WTC11 (cell line): ENCODE data around the gene CPNE4. TPM values are rescaled to one million over a fixed set of nuclear protein-coding genes. Genes with fewer than 3 reads are reported as not detected.
A peak's percentile ranks its signal among the peaks of the same experiment; 100 is the strongest.

ENCODE experiments used
- ATAC-seq: fragments of 200-7000 bp; cut with Tn5 transposase; 2 replicates; pipeline ENCODE4 v1.10.0; 2021; ENCODE audit warnings: mild to moderate bottlenecking, moderate library complexity
- CTCF ChIA-PET: fragments of 300-600 bp; sonication (Branson Sonifier 250); formaldehyde crosslinking; loops from one replicate; lab custom pipeline; 2021; ENCODE audit warnings: antibody characterized with exemption; lab: Charles Lee
- POLR2A ChIA-PET: fragments of 350-600 bp; sonication (Branson Sonifier 250); formaldehyde crosslinking; loops from one replicate; lab custom pipeline; 2021; ENCODE audit warnings: antibody characterized with exemption; lab: Charles Lee
- DNase-seq: peaks from one replicate; pipeline ENCODE4 v3.0.0; 2021; ENCODE audit warnings: low spot score
- H3K27ac Mint-ChIP-seq: 2 replicates; pipeline ENCODE4 v1.8.0; 2021; ENCODE audit warnings: mixed read lengths
- H3K27me3 Mint-ChIP-seq: 2 replicates; pipeline ENCODE4 v1.8.0; 2021; ENCODE audit warnings: low read depth, mild to moderate bottlenecking, moderate library complexity, mixed read lengths
- H3K36me3 Mint-ChIP-seq: 2 replicates; pipeline ENCODE4 v1.8.0; 2021; ENCODE audit warnings: mixed read lengths
- H3K4me1 Mint-ChIP-seq: 2 replicates; pipeline ENCODE4 v1.8.0; 2022; ENCODE audit warnings: mixed read lengths
- H3K4me3 Mint-ChIP-seq: 2 replicates; pipeline ENCODE4 v1.8.0; 2021; ENCODE audit warnings: mild to moderate bottlenecking, moderate library complexity, mixed read lengths
- H3K9me3 Mint-ChIP-seq: 2 replicates; pipeline ENCODE4 v1.8.0; 2021; ENCODE audit warnings: mixed read lengths
- E2F5 ChIP-seq: sonication (generic); formaldehyde crosslinking; IDR thresholded peaks from 2 replicates; pipeline ENCODE4 v1.8.1; 2022; ENCODE audit warnings: mild to moderate bottlenecking, moderate library complexity, missing genetic modification reagents
- FOXK1 ChIP-seq: sonication (generic); formaldehyde crosslinking; IDR thresholded peaks from 2 replicates; pipeline ENCODE4 v1.8.0; 2022; ENCODE audit warnings: mild to moderate bottlenecking, moderate library complexity, missing genetic modification reagents
- GTF2I ChIP-seq: fragments of 250-450 bp; sonication (Bioruptor Pico); conservative IDR thresholded peaks from 2 replicates; pipeline ENCODE4 v1.4.0; 2021; ENCODE audit warnings: mild to moderate bottlenecking
- HMGA2 ChIP-seq: fragments of 250-450 bp; sonication (Bioruptor Pico); IDR thresholded peaks from 2 replicates; pipeline ENCODE4 v1.4.0; 2021; ENCODE audit warnings: mild to moderate bottlenecking, moderate library complexity
- JAZF1 ChIP-seq: fragments of 250-450 bp; sonication (Bioruptor Pico); IDR thresholded peaks from 2 replicates; pipeline ENCODE4 v1.9.0; 2021; ENCODE audit warnings: moderate library complexity, mild to moderate bottlenecking, inconsistent platforms
- KAT7 ChIP-seq: sonication (generic); formaldehyde crosslinking; IDR thresholded peaks from 2 replicates; pipeline ENCODE4 v1.8.1; 2023; ENCODE audit warnings: missing genetic modification reagents, mild to moderate bottlenecking, borderline replicate concordance
- NFYB ChIP-seq: sonication (generic); formaldehyde crosslinking; conservative IDR thresholded peaks from 2 replicates; pipeline ENCODE4 v1.8.0; 2022; ENCODE audit warnings: low read depth, missing genetic modification reagents
- NR1H2 ChIP-seq: sonication (generic); formaldehyde crosslinking; IDR thresholded peaks from 2 replicates; pipeline ENCODE4 v1.9.0; 2021; ENCODE audit warnings: mild to moderate bottlenecking, moderate library complexity, missing genetic modification reagents
- NR3C1 ChIP-seq: sonication (generic); formaldehyde crosslinking; conservative IDR thresholded peaks from 2 replicates; pipeline ENCODE4 v1.8.1; 2023; ENCODE audit warnings: low read depth, mild to moderate bottlenecking, missing genetic modification reagents
- TEAD4 ChIP-seq: sonication (generic); formaldehyde crosslinking; IDR thresholded peaks from 2 replicates; pipeline ENCODE4 v1.8.0; 2022; ENCODE audit warnings: mild to moderate bottlenecking, missing genetic modification reagents
- ZNF138 ChIP-seq: sonication (generic); formaldehyde crosslinking; conservative IDR thresholded peaks from 2 replicates; pipeline ENCODE4 v1.8.1; 2022; ENCODE audit warnings: mild to moderate bottlenecking, moderate library complexity, missing genetic modification reagents
- ZNF219 ChIP-seq: sonication (generic); formaldehyde crosslinking; IDR thresholded peaks from 2 replicates; pipeline ENCODE4 v1.8.0; 2023; ENCODE audit warnings: missing genetic modification reagents, mild to moderate bottlenecking, borderline replicate concordance
- ZNF396 ChIP-seq: fragments of 250-450 bp; sonication (Bioruptor Pico); IDR thresholded peaks from 2 replicates; pipeline ENCODE4 v1.8.0; 2021; ENCODE audit warnings: mild to moderate bottlenecking, moderate library complexity, borderline replicate concordance
- ZNF423 ChIP-seq: fragments of 250-450 bp; sonication (Bioruptor Pico); IDR thresholded peaks from 2 replicates; pipeline ENCODE4 v2.1.2; 2022; ENCODE audit warnings: mild to moderate bottlenecking, moderate library complexity
- ZNF532 ChIP-seq: fragments of 250-450 bp; sonication (Bioruptor Pico); IDR thresholded peaks from 2 replicates; pipeline ENCODE4 v1.9.0; 2021; ENCODE audit warnings: mild to moderate bottlenecking, borderline replicate concordance
- total RNA-seq: library from RNA; stranded (reverse); gene quantifications from 3 replicates; pipeline ENCODE4 v1.2.3, GENCODE V29; 2021
- TF ChIP-seq, protein P1 (sequence below): sonication (generic); formaldehyde crosslinking; IDR thresholded peaks from 2 replicates; pipeline ENCODE4 v1.8.0; 2022; ENCODE audit warnings: mild to moderate bottlenecking, missing genetic modification reagents
- TF ChIP-seq, protein P2 (sequence below): fragments of 250-450 bp; sonication (Bioruptor Pico); IDR thresholded peaks from 2 replicates; pipeline ENCODE4 v1.9.0; 2021; ENCODE audit warnings: moderate library complexity, mild to moderate bottlenecking, inconsistent platforms, borderline replicate concordance
- TF ChIP-seq, protein P3 (sequence below): sonication (generic); formaldehyde crosslinking; IDR thresholded peaks from 2 replicates; pipeline ENCODE4 v1.8.0; 2022; ENCODE audit warnings: missing genetic modification reagents

Gene CPNE4
- total RNA-seq, 1 experiment from 2014 or later, result 2.4 TPM

DNA sequence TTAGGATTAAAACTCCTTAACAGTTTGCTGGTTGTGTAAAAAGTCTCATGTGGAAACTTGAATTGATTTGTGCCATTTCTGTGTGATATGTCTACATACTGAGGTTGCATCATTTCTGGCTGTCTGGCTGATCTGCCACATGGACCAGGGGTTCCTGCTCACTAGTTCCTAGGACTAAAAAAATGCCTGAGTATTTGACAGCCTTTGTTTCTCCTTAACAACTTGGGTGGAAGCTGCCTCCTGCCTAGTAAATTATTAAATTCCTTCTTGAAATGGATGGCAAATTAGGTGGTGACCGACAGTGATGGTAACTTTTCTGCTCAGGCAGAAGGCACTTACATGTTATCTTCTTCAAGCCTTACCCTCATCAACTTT lies 305.2 kb downstream of the CPNE4 start:
- CTCF ChIA-PET, result no interaction called here
- DNase-seq, result no peak
- H3K27ac Mint-ChIP-seq, result no peak overlapping the region
- POLR2A ChIA-PET, result no interaction called here
- no peak overlapping the region for H3K4me3 Mint-ChIP-seq
- ATAC-seq, result no peak
- TF ChIP-seq ZNF219 (CRISPR knock-in tag) (no peak), ZNF423 (no peak), ZNF138 (CRISPR knock-in tag) (no peak), E2F5 (no peak)
- no peaks in the 10 kb centered on the region for H3K36me3 Mint-ChIP-seq
- no peaks in the 10 kb centered on the region for H3K27me3 Mint-ChIP-seq
- H3K9me3 Mint-ChIP-seq, result no peaks in the 10 kb centered on the region
- peaks cover 7% of the 10 kb centered on the region for H3K4me1 Mint-ChIP-seq

DNA sequence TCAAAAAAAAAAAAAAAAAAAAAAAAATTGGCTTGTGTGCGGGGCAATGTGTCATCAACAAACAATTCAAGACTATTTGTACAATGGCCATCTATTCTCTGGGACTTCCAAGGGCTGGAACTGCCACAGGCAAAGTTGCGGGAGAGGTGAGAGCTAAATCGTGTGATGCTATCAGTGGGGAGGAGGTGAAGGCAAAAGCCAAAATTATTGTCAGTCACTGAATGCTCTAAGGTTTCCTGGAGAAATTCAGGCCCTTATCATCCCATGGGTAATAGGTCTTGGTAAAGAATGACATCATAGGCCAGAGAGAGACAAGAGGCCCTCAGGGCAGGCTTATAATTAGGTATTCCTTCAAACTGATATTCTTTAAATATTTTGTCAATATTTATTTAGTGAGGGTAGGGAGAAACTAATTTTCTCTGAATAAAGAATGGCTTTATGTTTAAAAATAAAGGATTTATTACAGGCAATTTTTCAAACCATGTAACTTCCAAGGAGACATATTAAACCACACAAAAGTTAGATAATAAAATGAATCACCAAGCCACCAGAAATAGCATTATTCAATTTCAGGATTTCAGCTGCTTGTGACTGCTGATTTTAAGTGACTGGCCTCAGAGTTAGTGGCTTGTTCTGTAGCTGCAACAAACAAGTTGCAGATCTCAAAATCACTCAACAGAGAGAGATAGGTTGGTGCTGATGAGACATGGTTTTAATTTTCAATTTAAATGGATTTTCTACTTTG lies 305.7 kb downstream of the CPNE4 start:
- no peak for ATAC-seq
- Mint-ChIP-seq H3K4me3 (no peak overlapping the region), H3K36me3 (no peaks in the 10 kb centered on the region), H3K27me3 (no peaks in the 10 kb centered on the region), H3K27ac (no peak overlapping the region), H3K4me1 (peaks cover 7% of the 10 kb centered on the region), H3K9me3 (no peaks in the 10 kb centered on the region)
- no peak for TF ChIP-seq TEAD4 (CRISPR knock-in tag)
- TF ChIP-seq E2F5, result no peak
- peak; percentile 35; the same call in 1 of the 2 replicates for TF ChIP-seq HMGA2
- no peak for DNase-seq
- CTCF ChIA-PET, result no interaction called here
- POLR2A ChIA-PET, result no interaction called here

DNA sequence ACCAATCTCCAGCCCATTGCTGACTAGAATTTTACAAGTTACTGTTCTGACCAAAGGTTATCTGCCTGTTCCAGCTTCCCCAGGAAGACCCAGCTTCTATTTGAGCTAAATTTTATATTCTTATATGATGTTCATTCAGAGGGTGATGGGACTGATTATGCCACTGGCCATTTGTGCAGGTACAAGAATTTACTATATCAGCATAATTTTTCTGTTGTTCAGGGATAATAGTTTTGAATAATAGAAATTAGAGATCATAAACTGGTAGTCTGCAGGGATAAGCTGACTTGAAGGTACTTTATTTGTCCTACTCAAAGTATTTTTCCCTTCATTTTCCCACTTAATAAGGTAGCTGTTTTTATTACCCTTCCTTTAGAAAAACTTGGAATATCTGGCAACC lies 309.4 kb downstream of the CPNE4 start:
- POLR2A ChIA-PET, result no interaction called here
- ATAC-seq (no peak), DNase-seq (no peak)
- H3K9me3 Mint-ChIP-seq, result no peaks in the 10 kb centered on the region
- H3K4me3 Mint-ChIP-seq, result no peak overlapping the region
- H3K4me1 Mint-ChIP-seq, result no peaks in the 10 kb centered on the region
- no peak overlapping the region for H3K27ac Mint-ChIP-seq
- H3K27me3 Mint-ChIP-seq, result no peaks in the 10 kb centered on the region
- CTCF ChIA-PET, result no interaction called here
- H3K36me3 Mint-ChIP-seq, result no peaks in the 10 kb centered on the region
- no peak for TF ChIP-seq ZNF532 (CRISPR knock-in tag)
- TF ChIP-seq NR3C1 (CRISPR knock-in tag), result no peak
- no peak for TF ChIP-seq GTF2I (CRISPR knock-in tag)
- no peak for TF ChIP-seq KAT7 (CRISPR knock-in tag)
- TF ChIP-seq, protein P1, sequence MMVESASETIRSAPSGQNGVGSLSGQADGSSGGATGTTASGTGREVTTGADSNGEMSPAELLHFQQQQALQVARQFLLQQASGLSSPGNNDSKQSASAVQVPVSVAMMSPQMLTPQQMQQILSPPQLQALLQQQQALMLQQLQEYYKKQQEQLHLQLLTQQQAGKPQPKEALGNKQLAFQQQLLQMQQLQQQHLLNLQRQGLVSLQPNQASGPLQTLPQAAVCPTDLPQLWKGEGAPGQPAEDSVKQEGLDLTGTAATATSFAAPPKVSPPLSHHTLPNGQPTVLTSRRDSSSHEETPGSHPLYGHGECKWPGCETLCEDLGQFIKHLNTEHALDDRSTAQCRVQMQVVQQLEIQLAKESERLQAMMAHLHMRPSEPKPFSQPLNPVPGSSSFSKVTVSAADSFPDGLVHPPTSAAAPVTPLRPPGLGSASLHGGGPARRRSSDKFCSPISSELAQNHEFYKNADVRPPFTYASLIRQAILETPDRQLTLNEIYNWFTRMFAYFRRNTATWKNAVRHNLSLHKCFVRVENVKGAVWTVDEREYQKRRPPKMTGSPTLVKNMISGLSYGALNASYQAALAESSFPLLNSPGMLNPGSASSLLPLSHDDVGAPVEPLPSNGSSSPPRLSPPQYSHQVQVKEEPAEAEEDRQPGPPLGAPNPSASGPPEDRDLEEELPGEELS, result no peak
- TF ChIP-seq, protein P2, sequence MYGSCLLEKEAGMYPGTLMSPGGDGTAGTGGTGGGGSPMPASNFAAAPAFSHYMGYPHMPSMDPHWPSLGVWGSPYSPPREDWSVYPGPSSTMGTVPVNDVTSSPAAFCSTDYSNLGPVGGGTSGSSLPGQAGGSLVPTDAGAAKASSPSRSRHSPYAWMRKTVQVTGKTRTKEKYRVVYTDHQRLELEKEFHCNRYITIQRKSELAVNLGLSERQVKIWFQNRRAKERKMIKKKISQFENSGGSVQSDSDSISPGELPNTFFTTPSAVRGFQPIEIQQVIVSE (CRISPR knock-in tag), result no peak
- TF ChIP-seq, protein P3, sequence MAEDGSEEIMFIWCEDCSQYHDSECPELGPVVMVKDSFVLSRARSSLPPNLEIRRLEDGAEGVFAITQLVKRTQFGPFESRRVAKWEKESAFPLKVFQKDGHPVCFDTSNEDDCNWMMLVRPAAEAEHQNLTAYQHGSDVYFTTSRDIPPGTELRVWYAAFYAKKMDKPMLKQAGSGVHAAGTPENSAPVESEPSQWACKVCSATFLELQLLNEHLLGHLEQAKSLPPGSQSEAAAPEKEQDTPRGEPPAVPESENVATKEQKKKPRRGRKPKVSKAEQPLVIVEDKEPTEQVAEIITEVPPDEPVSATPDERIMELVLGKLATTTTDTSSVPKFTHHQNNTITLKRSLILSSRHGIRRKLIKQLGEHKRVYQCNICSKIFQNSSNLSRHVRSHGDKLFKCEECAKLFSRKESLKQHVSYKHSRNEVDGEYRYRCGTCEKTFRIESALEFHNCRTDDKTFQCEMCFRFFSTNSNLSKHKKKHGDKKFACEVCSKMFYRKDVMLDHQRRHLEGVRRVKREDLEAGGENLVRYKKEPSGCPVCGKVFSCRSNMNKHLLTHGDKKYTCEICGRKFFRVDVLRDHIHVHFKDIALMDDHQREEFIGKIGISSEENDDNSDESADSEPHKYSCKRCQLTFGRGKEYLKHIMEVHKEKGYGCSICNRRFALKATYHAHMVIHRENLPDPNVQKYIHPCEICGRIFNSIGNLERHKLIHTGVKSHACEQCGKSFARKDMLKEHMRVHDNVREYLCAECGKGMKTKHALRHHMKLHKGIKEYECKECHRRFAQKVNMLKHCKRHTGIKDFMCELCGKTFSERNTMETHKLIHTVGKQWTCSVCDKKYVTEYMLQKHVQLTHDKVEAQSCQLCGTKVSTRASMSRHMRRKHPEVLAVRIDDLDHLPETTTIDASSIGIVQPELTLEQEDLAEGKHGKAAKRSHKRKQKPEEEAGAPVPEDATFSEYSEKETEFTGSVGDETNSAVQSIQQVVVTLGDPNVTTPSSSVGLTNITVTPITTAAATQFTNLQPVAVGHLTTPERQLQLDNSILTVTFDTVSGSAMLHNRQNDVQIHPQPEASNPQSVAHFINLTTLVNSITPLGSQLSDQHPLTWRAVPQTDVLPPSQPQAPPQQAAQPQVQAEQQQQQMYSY (CRISPR knock-in tag), result no peak
- TF ChIP-seq NFYB (CRISPR knock-in tag), result no peak
- TF ChIP-seq NR1H2 (CRISPR knock-in tag), result no peak
- no peak for TF ChIP-seq HMGA2
- no peak for TF ChIP-seq FOXK1 (CRISPR knock-in tag)
- TF ChIP-seq ZNF396, result no peak
- TF ChIP-seq JAZF1, result no peak
